ENCODE results near the gene EHBP1L1. TPM values are rescaled to one million over a fixed set of nuclear protein-coding genes. Genes with fewer than 3 reads are reported as not detected.

EHBP1L1 gene
- total RNA-seq = 100 to 1,000 TPM; 118 to 120 TPM

DNA sequence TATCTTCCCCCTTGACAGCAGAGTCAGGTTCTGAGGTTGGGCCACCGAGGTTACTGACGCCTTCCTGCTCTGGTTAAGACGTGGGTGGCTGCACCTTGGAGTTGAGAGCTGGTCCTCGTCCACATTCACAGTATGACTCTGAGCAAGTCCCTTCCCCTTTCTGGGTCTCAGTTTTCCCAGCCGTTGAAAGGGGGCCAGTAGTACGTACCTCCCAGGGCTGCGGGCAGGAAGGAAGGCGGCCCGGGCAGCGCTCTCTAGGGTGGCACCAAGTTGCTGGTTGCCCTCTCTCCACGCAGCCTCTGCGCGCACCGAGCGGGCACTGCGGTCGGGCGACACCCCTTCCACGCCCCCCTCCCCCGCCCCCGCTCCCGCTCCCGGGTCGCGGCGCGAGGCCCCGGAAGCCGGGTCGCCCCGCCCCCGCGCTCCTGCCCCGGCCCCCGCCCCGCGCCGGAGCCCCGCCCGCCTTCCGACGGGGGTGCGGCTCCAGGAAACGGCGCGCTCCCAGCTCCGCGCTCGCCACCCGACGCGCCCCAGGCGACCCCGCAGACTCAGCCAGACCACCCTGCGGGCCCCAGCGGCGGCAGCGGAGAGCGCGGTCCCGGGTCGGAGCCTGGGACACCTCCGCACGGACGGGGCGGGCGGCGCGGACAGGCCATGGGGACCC, at the start of gene EHBP1L1:
Gene EHBP1L1 (plus strand): TSS at position 486 of the 664 bp plus-strand sequence. CDS start 250 bp downstream, outside the sequence.
- no peaks in the 10 kb centered on the region for H3K27me3 Mint-ChIP-seq
- H3K9me3 Mint-ChIP-seq = no peaks in the 10 kb centered on the region
- peaks cover 11% of the 10 kb centered on the region for H3K36me3 Mint-ChIP-seq
- peak within 1 kb of the TSS; percentile 91 for H3K27ac Mint-ChIP-seq
- ATAC-seq (ENCODE audit: low read depth) = peak; percentile 24
- POLR2A ChIA-PET = interaction anchor here (0.7 to 4.9 kb wide), 18 partner anchors 8 to 741 kb away, joined by 3 to 107 read pairs (median 4); partner anchors contain the start of genes CD248, MALAT1 and PCNX3
- peak within 1 kb of the TSS; percentile 92 for H3K4me3 Mint-ChIP-seq
- DNase-seq = peak; percentile 91
- peaks cover 45% of the 10 kb centered on the region for H3K4me1 Mint-ChIP-seq

DNA sequence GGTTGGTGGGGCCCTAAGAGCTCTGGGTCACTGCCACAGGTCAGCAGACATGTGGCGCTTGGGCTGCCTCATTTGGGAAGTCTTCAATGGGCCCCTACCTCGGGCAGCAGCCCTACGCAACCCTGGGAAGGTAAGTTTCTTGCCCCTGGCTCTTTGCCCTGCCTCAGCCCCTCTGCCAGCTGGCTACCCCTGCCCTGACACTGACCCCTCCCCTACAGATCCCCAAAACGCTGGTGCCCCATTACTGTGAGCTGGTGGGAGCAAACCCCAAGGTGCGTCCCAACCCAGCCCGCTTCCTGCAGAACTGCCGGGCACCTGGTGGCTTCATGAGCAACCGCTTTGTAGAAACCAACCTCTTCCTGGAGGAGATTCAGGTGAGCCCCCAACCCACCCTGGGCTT, 49.1 kb upstream of the EHBP1L1 start:
- H3K9me3 Mint-ChIP-seq = no peaks in the 10 kb centered on the region
- H3K27ac Mint-ChIP-seq = peak overlapping the region; percentile 30
- POLR2A ChIA-PET = interaction anchor here (0.6 to 3.7 kb wide), 2 partner anchors 9 to 28 kb away, joined by 3 to 28 read pairs; partner anchors contain the start of gene MALAT1
- H3K4me1 Mint-ChIP-seq = peaks cover 47% of the 10 kb centered on the region
- H3K27me3 Mint-ChIP-seq = no peaks in the 10 kb centered on the region
- peaks cover 12% of the 10 kb centered on the region for H3K36me3 Mint-ChIP-seq
- ATAC-seq (ENCODE audit: low read depth) (no peak), DNase-seq (no peak)
- peak overlapping the region; percentile 20 for H3K4me3 Mint-ChIP-seq

GRCh38 chr11:65528819-65529350, 47.0 kb upstream of the EHBP1L1 start:
- Mint-ChIP-seq H3K36me3 (peaks cover 13% of the 10 kb centered on the region), H3K27ac (peak overlapping the region; percentile 50), H3K9me3 (no peaks in the 10 kb centered on the region), H3K4me3 (no peak overlapping the region), H3K4me1 (peaks cover 29% of the 10 kb centered on the region), H3K27me3 (no peaks in the 10 kb centered on the region)
- ATAC-seq (ENCODE audit: low read depth) = no peak
- no peak for DNase-seq
- POLR2A ChIA-PET = interaction anchor here (1.4 kb wide), 1 partner anchor 9 kb away, joined by 4 read pairs; no protein-coding TSS in a partner anchor

GRCh38 chr11:65529475-65530156, 46.2 kb upstream of the EHBP1L1 start:
- Mint-ChIP-seq H3K4me1 (peaks cover 23% of the 10 kb centered on the region), H3K9me3 (no peaks in the 10 kb centered on the region), H3K27me3 (no peaks in the 10 kb centered on the region), H3K36me3 (peaks cover 16% of the 10 kb centered on the region), H3K27ac (peak overlapping the region; percentile 79), H3K4me3 (no peak overlapping the region)
- POLR2A ChIA-PET = interaction anchor here (1.2 to 2.2 kb wide), 3 partner anchors 9 to 22 kb away, joined by 3 to 7 read pairs (median 4); no protein-coding TSS in a partner anchor
- DNase-seq (no peak), ATAC-seq (ENCODE audit: low read depth) (no peak)

DNA sequence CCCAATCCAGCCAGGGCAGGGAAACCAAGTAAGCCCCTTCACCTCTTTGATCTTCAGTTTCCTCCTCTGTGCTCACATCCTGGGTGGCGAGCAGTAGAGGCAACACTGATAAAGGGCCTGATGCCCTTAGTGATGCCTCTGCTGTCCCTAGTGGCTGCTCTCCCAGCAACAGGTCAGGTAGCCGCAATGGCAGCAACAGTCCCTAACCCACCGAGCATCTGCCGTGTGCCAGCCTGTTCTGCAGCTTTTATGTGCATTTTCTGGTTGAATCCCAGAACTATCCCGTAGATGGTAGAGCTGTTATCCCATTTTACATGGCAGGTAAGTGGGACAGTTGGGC, 45.7 kb upstream of the EHBP1L1 start:
- DNase-seq = no peak

DNA sequence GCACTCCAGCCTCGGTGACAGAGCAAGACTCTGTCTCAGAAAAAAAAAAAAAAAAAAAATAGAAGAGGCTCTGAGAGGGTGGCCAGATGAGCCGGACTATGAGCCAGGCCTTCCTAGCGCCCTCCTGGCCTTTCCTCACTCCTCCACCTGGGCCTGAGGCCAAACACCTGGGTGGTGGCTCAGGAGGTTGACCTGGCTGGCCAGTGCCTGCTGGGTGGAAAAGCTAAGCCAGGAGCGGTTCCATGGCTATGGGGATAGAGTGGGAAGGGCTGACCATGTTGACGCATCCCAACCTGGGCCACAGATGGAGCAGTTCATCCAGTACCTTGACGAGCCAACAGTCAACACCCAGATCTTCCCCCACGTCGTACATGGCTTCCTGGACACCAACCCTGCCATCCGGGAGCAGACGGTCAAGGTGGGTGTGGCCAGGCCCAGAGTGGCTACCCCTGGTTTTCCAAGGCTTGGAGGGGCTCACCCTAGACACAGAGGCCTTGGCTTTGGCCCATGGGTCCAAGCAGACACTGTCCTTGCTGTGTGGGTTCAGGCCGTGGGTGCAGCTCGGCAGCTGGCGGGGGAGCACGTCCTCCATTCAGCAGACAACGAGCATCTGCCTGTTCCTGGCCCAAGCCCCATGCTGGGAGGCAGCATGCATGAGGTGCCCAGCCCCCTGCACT, 43.3 kb upstream of the EHBP1L1 start:
- ATAC-seq (ENCODE audit: low read depth) = no peak
- POLR2A ChIA-PET = interaction anchor here (0.6 kb wide), 1 partner anchor 63 kb away, joined by 3 read pairs; no protein-coding TSS in a partner anchor
- Mint-ChIP-seq H3K27me3 (no peaks in the 10 kb centered on the region), H3K27ac (no peak overlapping the region), H3K36me3 (peaks cover 16% of the 10 kb centered on the region), H3K9me3 (no peaks in the 10 kb centered on the region), H3K4me3 (no peak overlapping the region), H3K4me1 (peaks cover 16% of the 10 kb centered on the region)
- DNase-seq = no peak

More for the DNA sequence above, 45.7 kb upstream of the EHBP1L1 start:
- Mint-ChIP-seq H3K4me3 (no peak overlapping the region), H3K36me3 (peaks cover 18% of the 10 kb centered on the region), H3K9me3 (no peaks in the 10 kb centered on the region), H3K4me1 (peaks cover 23% of the 10 kb centered on the region), H3K27ac (peak overlapping the region; percentile 79), H3K27me3 (no peaks in the 10 kb centered on the region)
- ATAC-seq (ENCODE audit: low read depth) = peak; percentile 83
- POLR2A ChIA-PET = interaction anchor here (1.2 to 2.2 kb wide), 3 partner anchors 8 to 22 kb away, joined by 3 to 7 read pairs (median 4); no protein-coding TSS in a partner anchor

GRCh38 chr11:65535102-65535501, 40.8 kb upstream of the EHBP1L1 start:
- Mint-ChIP-seq H3K4me1 (peaks cover 5% of the 10 kb centered on the region), H3K36me3 (peaks cover 10% of the 10 kb centered on the region), H3K4me3 (no peak overlapping the region), H3K9me3 (no peaks in the 10 kb centered on the region), H3K27ac (no peak overlapping the region), H3K27me3 (no peaks in the 10 kb centered on the region)
- ATAC-seq (ENCODE audit: low read depth) (no peak), DNase-seq (no peak)
- POLR2A ChIA-PET = no interaction called here

DNA sequence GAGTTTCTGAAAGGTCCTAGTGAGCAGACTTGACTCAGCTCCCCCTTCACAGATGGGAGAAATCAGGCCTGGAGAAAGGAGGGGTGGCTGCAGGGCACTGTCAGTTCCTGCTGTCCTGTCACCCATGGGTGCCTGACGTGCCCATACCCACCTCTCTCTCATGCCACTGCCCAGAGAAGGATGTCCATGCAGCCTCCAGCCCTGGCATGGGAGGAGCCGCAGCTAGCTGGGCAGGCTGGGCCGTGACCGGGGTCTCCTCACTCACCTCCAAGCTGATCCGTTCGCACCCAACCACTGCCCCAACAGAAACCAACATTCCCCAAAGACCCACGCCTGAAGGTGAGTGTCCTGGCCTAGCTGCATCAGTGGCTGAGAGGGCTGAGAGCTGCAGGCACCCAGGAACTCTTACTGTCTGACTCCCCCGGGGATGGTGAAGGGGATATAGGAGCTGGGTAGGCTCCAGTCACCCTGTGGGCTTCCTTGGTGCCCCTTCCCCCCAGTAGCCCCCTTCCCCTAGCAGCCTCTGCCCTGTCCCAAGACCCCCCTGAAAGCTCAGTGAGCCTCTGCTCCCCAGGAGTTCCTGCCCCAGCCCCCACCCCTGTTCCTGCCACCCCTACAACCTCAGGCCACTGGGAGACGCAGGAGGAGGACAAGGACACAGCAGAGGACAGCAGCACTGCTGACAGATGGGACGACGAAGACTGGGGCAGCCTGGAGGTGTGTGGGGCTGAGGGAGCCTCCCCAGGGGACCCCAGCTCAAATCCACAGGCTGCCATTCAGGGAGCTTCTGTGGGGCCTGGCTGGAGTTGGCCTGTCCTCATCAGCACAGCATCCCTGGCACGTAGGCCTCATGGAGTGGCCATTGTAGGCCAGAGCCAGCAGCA, 39.2 kb upstream of the EHBP1L1 start:
- no peaks in the 10 kb centered on the region for H3K27me3 Mint-ChIP-seq
- ATAC-seq (ENCODE audit: low read depth) = no peak
- H3K9me3 Mint-ChIP-seq = no peaks in the 10 kb centered on the region
- no peak for DNase-seq
- no peak overlapping the region for H3K4me3 Mint-ChIP-seq
- POLR2A ChIA-PET = interaction anchor here (0.7 to 2.2 kb wide), 3 partner anchors 12 to 78 kb away, joined by 3 to 11 read pairs (median 3); partner anchors contain the start of gene SCYL1
- peak overlapping the region; percentile 0 for H3K27ac Mint-ChIP-seq
- H3K36me3 Mint-ChIP-seq = peaks cover 6% of the 10 kb centered on the region
- peaks cover 3% of the 10 kb centered on the region for H3K4me1 Mint-ChIP-seq

GRCh38 chr11:65537296-65537597, 38.6 kb upstream of the EHBP1L1 start:
- no peak for ATAC-seq (ENCODE audit: low read depth)
- Mint-ChIP-seq H3K4me1 (peaks cover 3% of the 10 kb centered on the region), H3K4me3 (no peak overlapping the region), H3K27me3 (no peaks in the 10 kb centered on the region), H3K9me3 (no peaks in the 10 kb centered on the region), H3K36me3 (peaks cover 6% of the 10 kb centered on the region), H3K27ac (no peak overlapping the region)
- DNase-seq = no peak
- POLR2A ChIA-PET = interaction anchor here (1.1 to 2.2 kb wide), 3 partner anchors 10 to 35 kb away, joined by 4 to 11 read pairs (median 6); partner anchors contain the start of genes FAM89B and SCYL1

DNA sequence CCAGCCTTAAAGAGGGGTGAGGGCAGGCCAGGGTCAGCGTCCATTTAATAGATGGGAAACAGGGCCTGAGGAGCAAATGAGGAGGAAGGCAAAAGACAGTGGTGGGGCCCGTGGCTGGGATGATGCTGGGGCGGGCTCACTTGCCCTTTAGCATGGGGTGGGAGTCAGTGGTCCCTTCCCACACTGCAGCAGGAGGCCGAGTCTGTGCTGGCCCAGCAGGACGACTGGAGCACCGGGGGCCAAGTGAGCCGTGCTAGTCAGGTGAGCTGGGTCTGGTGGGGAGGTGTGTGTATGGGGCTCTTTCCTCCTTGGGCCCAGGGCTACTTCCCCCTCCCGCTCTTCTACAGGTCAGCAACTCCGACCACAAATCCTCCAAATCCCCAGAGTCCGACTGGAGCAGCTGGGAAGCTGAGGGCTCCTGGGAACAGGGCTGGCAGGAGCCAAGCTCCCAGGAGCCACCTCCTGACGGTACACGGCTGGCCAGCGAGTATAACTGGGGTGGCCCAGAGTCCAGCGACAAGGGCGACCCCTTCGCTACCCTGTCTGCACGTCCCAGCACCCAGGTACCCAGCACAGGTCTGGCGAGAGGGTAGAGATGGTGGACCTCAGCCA, 38.1 kb upstream of the EHBP1L1 start:
- POLR2A ChIA-PET = interaction anchor here (1.1 to 2.2 kb wide), 4 partner anchors 8 to 35 kb away, joined by 4 to 11 read pairs (median 5); partner anchors contain the start of genes FAM89B and SCYL1
- Mint-ChIP-seq H3K4me1 (peaks cover 3% of the 10 kb centered on the region), H3K27ac (no peak overlapping the region), H3K27me3 (no peaks in the 10 kb centered on the region), H3K36me3 (peaks cover 6% of the 10 kb centered on the region), H3K9me3 (no peaks in the 10 kb centered on the region), H3K4me3 (no peak overlapping the region)
- DNase-seq = no peak
- no peak for ATAC-seq (ENCODE audit: low read depth)

GRCh38 chr11:65538232-65538914, 37.5 kb upstream of the EHBP1L1 start:
- POLR2A ChIA-PET = interaction anchor here (1.1 to 5.1 kb wide), 5 partner anchors 8 to 50 kb away, joined by 4 to 36 read pairs (median 6); partner anchors contain the start of genes FAM89B and SCYL1
- Mint-ChIP-seq H3K9me3 (no peaks in the 10 kb centered on the region), H3K36me3 (peaks cover 5% of the 10 kb centered on the region), H3K4me3 (no peak overlapping the region), H3K27ac (no peak overlapping the region), H3K27me3 (no peaks in the 10 kb centered on the region), H3K4me1 (peaks cover 3% of the 10 kb centered on the region)
- DNase-seq (no peak), ATAC-seq (ENCODE audit: low read depth) (no peak)

Measured in activated naive CD8-positive, alpha-beta T cell treated with anti-CD3 and anti-CD28 coated beads, Interleukin-2, amount 10 ng/mL, durations not matched to agents 7 days and 5 days (primary cell).